Measurements from ENCODE around the gene SESN2. TPM values are rescaled to one million over a fixed set of nuclear protein-coding genes. Genes with fewer than 3 reads are reported as not detected.

Gene SESN2
- total RNA-seq, 1 donor from 2014 or later: 7.9 TPM

DNA sequence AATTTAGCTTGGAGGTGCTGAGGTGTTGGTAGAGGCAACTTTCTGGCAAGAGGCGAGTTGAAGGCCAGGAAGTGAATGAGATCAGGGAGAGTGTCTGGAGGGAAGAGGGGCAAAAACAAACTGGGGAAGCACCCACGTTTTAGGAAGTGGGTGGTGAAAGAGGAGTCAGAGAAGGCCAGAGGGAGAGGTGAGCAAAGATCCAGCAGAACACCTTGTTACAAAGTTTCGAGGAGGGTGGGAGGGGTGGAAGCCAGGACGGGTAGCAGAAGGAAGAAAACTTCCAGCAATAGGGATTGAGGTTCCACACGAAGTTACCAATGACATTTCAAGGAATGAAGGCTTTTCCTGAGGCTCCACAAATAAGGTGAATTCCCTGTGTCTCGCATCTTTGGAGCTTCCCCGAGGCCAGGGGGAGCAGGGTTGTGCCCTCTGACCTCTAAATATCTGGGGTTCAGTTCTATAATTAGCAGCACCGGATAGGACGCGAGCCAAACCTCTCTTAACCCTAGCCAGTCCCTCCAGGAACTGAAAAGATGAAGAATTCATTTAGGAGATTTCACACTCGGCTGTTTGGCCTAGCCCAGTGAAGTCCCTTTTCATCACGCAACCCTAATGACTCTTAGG, 578 bp upstream of the SESN2 start:
- peak overlapping the region; percentile 88 for H3K27ac Mint-ChIP-seq
- H3K27me3 Mint-ChIP-seq (ENCODE audit: low read depth): peaks cover 3% of the 10 kb centered on the region
- no peaks in the 10 kb centered on the region for H3K9me3 Mint-ChIP-seq
- H3K36me3 Mint-ChIP-seq (ENCODE audit: low read depth): peaks cover 9% of the 10 kb centered on the region
- DNase-seq (ENCODE audit: low spot score): no peak
- peak overlapping the region; percentile 74 for H3K4me3 Mint-ChIP-seq (ENCODE audit: low read depth)
- intact Hi-C loops (cut with micrococcal nuclease): loop anchor here (1.0 to 10.0 kb wide), 3 partner anchors 11 to 406 kb away; partner anchors contain the start of genes GMEB1 and MED18
- H3K4me1 Mint-ChIP-seq (ENCODE audit: low read depth): peaks cover 38% of the 10 kb centered on the region

DNA sequence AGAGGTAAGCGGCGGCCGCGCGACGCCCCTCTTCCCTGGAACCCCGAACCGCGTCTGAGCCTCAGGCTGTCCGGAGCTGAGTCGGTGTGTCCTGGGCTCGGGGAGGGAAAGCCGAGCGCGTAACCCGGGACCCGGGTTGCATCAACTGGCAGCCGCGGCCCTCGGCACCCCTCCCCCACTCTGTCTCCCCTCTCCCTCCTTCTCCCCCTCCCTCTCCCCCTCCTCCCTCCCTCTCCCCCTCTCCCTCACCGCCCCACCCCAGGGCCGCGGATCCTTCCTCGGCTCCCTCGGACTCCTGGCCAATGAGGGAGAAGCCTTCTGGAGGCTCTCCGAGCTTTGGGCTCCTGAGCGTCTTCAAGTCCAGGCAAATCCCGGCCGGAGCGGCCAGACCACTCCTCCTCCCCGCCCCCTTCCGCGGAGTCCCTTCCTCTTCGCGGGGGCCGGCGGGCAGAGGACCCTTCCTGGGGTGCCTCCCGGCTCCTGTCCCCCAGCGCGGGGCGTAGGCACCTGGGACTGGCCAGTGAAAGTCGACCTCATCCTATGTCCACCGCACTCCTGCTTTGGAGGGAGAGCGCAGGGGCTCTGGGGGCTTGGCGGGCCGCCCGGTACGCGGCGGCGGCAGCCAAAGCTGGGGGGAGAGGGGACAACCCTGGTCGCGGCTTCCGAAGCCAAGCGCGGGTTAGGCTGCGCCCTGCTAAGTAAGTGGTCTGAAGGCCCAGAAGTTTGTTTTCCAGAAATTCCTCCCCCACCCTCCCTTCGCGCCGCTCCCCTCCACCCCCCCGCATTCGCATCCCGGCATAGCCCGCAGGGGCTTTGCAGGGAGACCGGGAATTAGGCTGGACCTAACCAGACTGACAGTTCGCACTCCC, 850 bp downstream of the SESN2 start:
- H3K27me3 Mint-ChIP-seq (ENCODE audit: low read depth): peaks cover 2% of the 10 kb centered on the region

DNA sequence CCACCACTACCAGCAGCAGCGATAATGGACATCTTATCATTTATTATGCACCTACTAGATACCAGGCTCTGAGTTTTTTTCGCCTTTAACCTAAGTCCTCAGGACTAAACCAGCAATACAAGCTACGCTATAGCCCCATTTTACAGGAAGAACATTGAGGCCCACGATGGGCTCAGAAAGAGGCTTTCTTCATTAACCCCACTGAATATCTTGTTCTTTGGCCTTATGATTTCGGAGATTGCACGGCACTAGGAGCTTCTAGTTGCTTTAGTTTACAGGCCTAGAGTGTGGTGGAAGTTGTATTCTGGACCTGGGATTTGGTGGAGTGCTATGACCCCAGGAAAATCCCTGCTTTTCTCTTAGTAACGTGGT, 1.5 kb downstream of the SESN2 start:
- Mint-ChIP-seq H3K4me1 (ENCODE audit: low read depth) (peaks cover 32% of the 10 kb centered on the region), H3K9me3 (no peaks in the 10 kb centered on the region), H3K27me3 (ENCODE audit: low read depth) (peaks cover 2% of the 10 kb centered on the region), H3K27ac (peak overlapping the region; percentile 21), H3K4me3 (ENCODE audit: low read depth) (peak overlapping the region; percentile 66), H3K36me3 (ENCODE audit: low read depth) (peaks cover 9% of the 10 kb centered on the region)
- intact Hi-C loops (cut with micrococcal nuclease): no loop called here
- DNase-seq (ENCODE audit: low spot score): no peak

More for the DNA sequence above, 850 bp downstream of the SESN2 start:
- Mint-ChIP-seq H3K36me3 (ENCODE audit: low read depth) (peaks cover 9% of the 10 kb centered on the region), H3K4me3 (ENCODE audit: low read depth) (peak overlapping the region; percentile 74), H3K4me1 (ENCODE audit: low read depth) (peaks cover 37% of the 10 kb centered on the region), H3K9me3 (no peaks in the 10 kb centered on the region), H3K27ac (peak overlapping the region; percentile 21)
- intact Hi-C loops (cut with micrococcal nuclease): loop anchor here (1.0 to 10.0 kb wide), 3 partner anchors 13 to 405 kb away; partner anchors contain the start of genes GMEB1 and MED18
- DNase-seq (ENCODE audit: low spot score): no peak

DNA sequence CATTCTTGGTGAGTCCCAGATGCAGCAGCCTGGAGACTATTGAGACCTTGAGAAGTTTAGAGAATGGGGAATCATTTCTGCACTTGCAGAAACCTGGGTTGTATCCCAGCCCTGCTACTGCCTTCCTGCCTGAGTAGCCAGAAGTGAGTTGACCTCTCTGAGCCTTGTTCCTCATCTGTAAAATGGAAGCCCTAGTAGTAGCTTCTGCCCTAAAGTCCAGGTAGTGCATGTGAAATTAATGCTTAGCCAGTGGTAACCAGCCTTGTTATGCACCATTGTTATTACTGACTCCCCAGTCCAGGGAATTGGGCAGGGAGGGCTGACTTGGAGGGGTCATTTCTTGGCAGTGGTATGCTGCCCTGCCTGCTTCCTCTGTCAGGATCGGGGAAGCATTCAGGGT, 5.6 kb downstream of the SESN2 start:
- H3K4me3 Mint-ChIP-seq (ENCODE audit: low read depth): no peak overlapping the region
- H3K36me3 Mint-ChIP-seq (ENCODE audit: low read depth): peaks cover 10% of the 10 kb centered on the region
- no peak for DNase-seq (ENCODE audit: low spot score)
- H3K4me1 Mint-ChIP-seq (ENCODE audit: low read depth): peaks cover 12% of the 10 kb centered on the region
- H3K9me3 Mint-ChIP-seq: no peaks in the 10 kb centered on the region
- H3K27ac Mint-ChIP-seq: no peak overlapping the region
- H3K27me3 Mint-ChIP-seq (ENCODE audit: low read depth): no peaks in the 10 kb centered on the region
- intact Hi-C loops (cut with micrococcal nuclease): no loop called here

DNA sequence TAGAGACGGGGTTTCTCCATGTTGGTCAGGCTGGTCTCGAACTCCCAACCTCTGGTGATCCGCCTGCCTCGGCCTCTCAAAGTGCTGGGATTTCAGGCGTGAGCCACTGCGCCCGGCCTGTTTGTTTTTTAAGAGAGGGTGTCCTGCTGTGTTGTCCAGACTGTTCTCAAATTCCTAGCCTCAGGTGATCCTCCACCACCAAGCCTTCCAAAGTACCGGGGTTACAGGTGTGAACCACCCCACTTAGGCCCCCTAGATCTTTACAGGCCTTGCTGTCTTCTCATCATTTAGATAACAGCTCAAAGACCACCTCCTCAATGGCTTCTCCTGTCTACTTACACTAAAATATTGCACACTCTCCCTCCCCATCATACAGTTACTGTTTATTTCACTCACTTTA, 6.3 kb downstream of the SESN2 start:
- no peak for DNase-seq (ENCODE audit: low spot score)
- intact Hi-C loops (cut with micrococcal nuclease): no loop called here
- Mint-ChIP-seq H3K36me3 (ENCODE audit: low read depth) (peaks cover 10% of the 10 kb centered on the region), H3K27ac (no peak overlapping the region), H3K27me3 (ENCODE audit: low read depth) (no peaks in the 10 kb centered on the region), H3K4me1 (ENCODE audit: low read depth) (peaks cover 12% of the 10 kb centered on the region), H3K4me3 (ENCODE audit: low read depth) (no peak overlapping the region), H3K9me3 (no peaks in the 10 kb centered on the region)

GRCh38 chr1:28266920-28267322, 7.6 kb downstream of the SESN2 start:
- H3K9me3 Mint-ChIP-seq: no peaks in the 10 kb centered on the region
- DNase-seq (ENCODE audit: low spot score): no peak
- no peaks in the 10 kb centered on the region for H3K27me3 Mint-ChIP-seq (ENCODE audit: low read depth)
- intact Hi-C loops (cut with micrococcal nuclease): no loop called here
- H3K4me3 Mint-ChIP-seq (ENCODE audit: low read depth): no peak overlapping the region
- H3K36me3 Mint-ChIP-seq (ENCODE audit: low read depth): peaks cover 10% of the 10 kb centered on the region
- peaks cover 3% of the 10 kb centered on the region for H3K4me1 Mint-ChIP-seq (ENCODE audit: low read depth)
- no peak overlapping the region for H3K27ac Mint-ChIP-seq

DNA sequence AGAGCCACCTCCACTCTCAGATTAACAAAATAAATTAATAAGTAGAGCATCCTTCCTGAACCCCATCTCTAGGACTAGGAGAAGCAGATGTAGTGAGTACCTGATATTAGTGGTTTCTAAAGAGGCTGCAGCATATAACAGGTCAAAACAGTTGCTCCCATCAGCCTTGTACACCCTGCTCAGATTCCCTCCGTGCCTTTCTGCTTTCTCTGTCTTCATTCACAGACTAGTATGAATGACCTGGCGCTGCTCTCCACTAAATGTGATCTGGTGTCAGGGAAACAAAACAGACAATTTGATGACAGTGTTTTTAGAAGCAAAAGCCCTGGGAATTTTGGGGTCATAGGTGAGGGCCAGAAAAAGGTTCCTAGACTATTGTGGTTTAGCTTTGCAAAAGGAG, 8.3 kb downstream of the SESN2 start:
- no peaks in the 10 kb centered on the region for H3K9me3 Mint-ChIP-seq
- H3K27me3 Mint-ChIP-seq (ENCODE audit: low read depth): no peaks in the 10 kb centered on the region
- intact Hi-C loops (cut with micrococcal nuclease): no loop called here
- H3K36me3 Mint-ChIP-seq (ENCODE audit: low read depth): peaks cover 10% of the 10 kb centered on the region
- peaks cover 3% of the 10 kb centered on the region for H3K4me1 Mint-ChIP-seq (ENCODE audit: low read depth)
- H3K27ac Mint-ChIP-seq: no peak overlapping the region
- no peak for DNase-seq (ENCODE audit: low spot score)
- no peak overlapping the region for H3K4me3 Mint-ChIP-seq (ENCODE audit: low read depth)

- Mint-ChIP-seq H3K9me3 (no peaks in the 10 kb centered on the region), H3K36me3 (ENCODE audit: low read depth) (peaks cover 13% of the 10 kb centered on the region), H3K4me1 (ENCODE audit: low read depth) (peaks cover 3% of the 10 kb centered on the region), H3K4me3 (ENCODE audit: low read depth) (no peak overlapping the region), H3K27me3 (ENCODE audit: low read depth) (no peaks in the 10 kb centered on the region), H3K27ac (no peak overlapping the region)
- intact Hi-C loops (cut with micrococcal nuclease): no loop called here
- DNase-seq (ENCODE audit: low spot score): no peak
Measured at GRCh38 chr1:28269529-28269928, 10.2 kb downstream of the SESN2 start.

DNA sequence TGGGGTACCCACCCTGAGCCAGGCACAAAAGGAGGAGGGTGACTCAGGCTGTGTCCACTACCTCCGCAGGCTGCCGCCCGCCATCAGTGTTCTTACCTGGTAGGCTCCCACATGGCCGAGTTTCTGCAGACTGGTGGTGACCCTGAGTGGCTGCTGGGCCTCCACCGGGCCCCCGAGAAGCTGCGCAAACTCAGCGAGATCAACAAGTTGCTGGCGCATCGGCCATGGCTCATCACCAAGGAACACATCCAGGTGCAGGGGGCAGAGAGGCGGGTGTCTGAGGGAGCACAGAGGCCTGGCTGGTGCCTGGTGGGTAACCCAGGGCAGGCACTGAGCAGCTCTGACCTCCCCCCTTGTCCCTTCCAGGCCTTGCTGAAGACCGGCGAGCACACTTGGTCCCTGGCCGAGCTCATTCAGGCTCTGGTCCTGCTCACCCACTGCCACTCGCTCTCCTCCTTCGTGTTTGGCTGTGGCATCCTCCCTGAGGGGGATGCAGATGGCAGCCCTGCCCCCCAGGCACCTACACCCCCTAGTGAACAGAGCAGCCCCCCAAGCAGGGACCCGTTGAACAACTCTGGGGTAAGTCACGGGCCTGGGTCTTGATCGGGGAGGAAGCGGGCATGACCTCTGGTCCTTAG, 13.0 kb downstream of the SESN2 start:
- no peak overlapping the region for H3K4me3 Mint-ChIP-seq (ENCODE audit: low read depth)

DNA sequence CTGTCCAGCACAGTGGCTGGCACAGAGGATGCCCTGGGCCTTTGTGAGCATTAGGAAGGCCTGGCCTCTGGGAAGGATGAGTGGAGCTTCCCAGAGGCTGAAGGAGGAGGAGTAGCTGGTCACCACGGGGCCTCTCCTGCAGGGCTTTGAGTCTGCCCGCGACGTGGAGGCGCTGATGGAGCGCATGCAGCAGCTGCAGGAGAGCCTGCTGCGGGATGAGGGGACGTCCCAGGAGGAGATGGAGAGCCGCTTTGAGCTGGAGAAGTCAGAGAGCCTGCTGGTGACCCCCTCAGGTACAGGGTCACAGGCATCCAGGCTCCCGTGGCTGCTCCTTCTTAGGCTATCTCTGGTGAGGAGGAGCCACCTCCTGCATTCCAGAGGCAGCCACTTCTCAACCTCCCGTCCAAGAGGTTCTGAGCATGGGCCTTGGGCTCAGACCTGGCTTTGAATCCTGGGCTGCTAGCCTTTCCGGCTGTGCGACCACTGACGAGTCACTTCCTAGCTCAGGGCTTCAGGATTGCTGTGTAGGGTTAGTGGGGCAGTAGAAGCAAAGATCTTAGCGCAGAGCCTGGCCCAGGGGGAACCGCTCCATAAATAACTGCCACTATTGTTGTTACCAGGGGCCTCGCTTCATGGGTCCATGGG, 14.0 kb downstream of the SESN2 start:
- H3K36me3 Mint-ChIP-seq (ENCODE audit: low read depth): peaks cover 25% of the 10 kb centered on the region
- intact Hi-C loops (cut with micrococcal nuclease): no loop called here
- H3K4me1 Mint-ChIP-seq (ENCODE audit: low read depth): no peaks in the 10 kb centered on the region
- H3K4me3 Mint-ChIP-seq (ENCODE audit: low read depth): no peak overlapping the region
- DNase-seq (ENCODE audit: low spot score): no peak
- no peak overlapping the region for H3K27ac Mint-ChIP-seq
- H3K27me3 Mint-ChIP-seq (ENCODE audit: low read depth): no peaks in the 10 kb centered on the region
- H3K9me3 Mint-ChIP-seq: no peaks in the 10 kb centered on the region

More for the DNA sequence above, 13.0 kb downstream of the SESN2 start:
- no peak for DNase-seq (ENCODE audit: low spot score)
- H3K36me3 Mint-ChIP-seq (ENCODE audit: low read depth): peaks cover 19% of the 10 kb centered on the region
- intact Hi-C loops (cut with micrococcal nuclease): no loop called here
- no peaks in the 10 kb centered on the region for H3K27me3 Mint-ChIP-seq (ENCODE audit: low read depth)
- peaks cover 3% of the 10 kb centered on the region for H3K4me1 Mint-ChIP-seq (ENCODE audit: low read depth)
- no peak overlapping the region for H3K27ac Mint-ChIP-seq
- H3K9me3 Mint-ChIP-seq: no peaks in the 10 kb centered on the region

DNA sequence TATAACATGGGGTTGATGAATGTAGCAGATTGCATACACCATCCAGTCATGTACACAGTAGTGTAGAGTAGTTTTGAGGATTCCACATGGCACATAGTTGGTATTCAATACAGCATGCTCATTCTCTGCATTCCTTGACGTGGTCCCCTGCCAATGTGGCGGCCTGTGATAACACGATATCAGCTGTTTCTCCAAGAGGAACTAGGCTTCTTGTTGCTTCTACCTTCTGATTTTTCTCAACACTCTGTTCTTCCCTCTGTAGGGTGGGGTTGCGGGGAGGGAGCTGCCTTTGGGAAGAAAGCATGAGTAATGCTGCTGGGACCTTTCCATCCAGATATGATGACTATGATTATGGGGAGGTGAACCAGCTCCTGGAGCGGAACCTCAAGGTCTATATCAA, 19.4 kb downstream of the SESN2 start:
- no peak for DNase-seq (ENCODE audit: low spot score)
- peaks cover 5% of the 10 kb centered on the region for H3K4me1 Mint-ChIP-seq (ENCODE audit: low read depth)
- peaks cover 25% of the 10 kb centered on the region for H3K36me3 Mint-ChIP-seq (ENCODE audit: low read depth)
- H3K9me3 Mint-ChIP-seq: no peaks in the 10 kb centered on the region
- intact Hi-C loops (cut with micrococcal nuclease): no loop called here
- H3K27me3 Mint-ChIP-seq (ENCODE audit: low read depth): no peaks in the 10 kb centered on the region
- H3K4me3 Mint-ChIP-seq (ENCODE audit: low read depth): no peak overlapping the region
- no peak overlapping the region for H3K27ac Mint-ChIP-seq

DNA sequence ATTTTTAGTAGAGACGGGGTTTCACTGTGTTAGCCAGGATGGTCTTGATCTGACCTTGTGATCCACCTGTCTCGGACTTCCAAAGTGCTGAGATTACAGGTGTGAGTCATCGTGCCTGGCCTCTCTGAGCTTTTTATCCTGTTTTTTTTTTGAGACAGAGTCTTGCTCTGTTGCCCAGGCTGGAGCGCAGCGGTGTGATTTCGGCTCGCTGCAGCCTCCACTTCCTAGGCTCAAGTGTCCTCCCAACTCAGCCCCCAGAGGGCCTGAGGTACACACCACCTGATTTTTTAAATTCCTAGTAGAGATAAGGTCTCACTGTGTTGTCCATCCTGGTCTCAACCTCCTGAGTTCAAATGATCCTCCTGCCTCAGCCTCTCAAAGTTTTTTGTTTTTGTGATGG, 20.4 kb downstream of the SESN2 start:
- H3K4me3 Mint-ChIP-seq (ENCODE audit: low read depth): no peak overlapping the region
- intact Hi-C loops (cut with micrococcal nuclease): no loop called here
- peaks cover 25% of the 10 kb centered on the region for H3K36me3 Mint-ChIP-seq (ENCODE audit: low read depth)

More for the DNA sequence above, 20.4 kb downstream of the SESN2 start:
- no peak for DNase-seq (ENCODE audit: low spot score)
- Mint-ChIP-seq H3K27me3 (ENCODE audit: low read depth) (no peaks in the 10 kb centered on the region), H3K27ac (no peak overlapping the region), H3K4me1 (ENCODE audit: low read depth) (peaks cover 5% of the 10 kb centered on the region), H3K9me3 (no peaks in the 10 kb centered on the region)

All from activated T-helper 2 cell treated with anti-CD3 and anti-CD28 coated beads, Interferon-gamma antibody, Interleukin-2, Interleukin-4, amounts not matched to agents 10 μg/mL and 5 μg/mL and 100 μg/mL, durations not matched to agents 14 hours and 24 hours and 36 hours (primary cell).